ENCODE results near the gene PGAM2. TPM values are rescaled to one million over a fixed set of nuclear protein-coding genes. Genes with fewer than 3 reads are reported as not detected.

The PGAM2 gene
- total RNA-seq, 1 donor from 2014 or later = 618 TPM

- Histone ChIP-seq H3K36me3 (ENCODE audit: control insufficient read depth in 3 of 3, insufficient read depth in 3 of 3, low read length in 3 of 3) (peaks cover 12 to 16% (median 15%) of the 10 kb centered on the region in 3 donors), H3K27ac (ENCODE audit: low read depth, low read length) (peak overlapping the region; percentile 84), H3K9me3 (ENCODE audit: control insufficient read depth in 3 of 3, low read length in 3 of 3) (no peaks in the 10 kb centered on the region), H3K9ac (ENCODE audit: low read depth in 1 of 3, low read length in 3 of 3) (peak overlapping the region in 1 of 3 donors; percentile 33), H3K4me1 (ENCODE audit: control insufficient read depth in 3 of 3, insufficient read depth in 3 of 3, low read length in 3 of 3) (peaks cover 52 to 64% (median 53%) of the 10 kb centered on the region in 3 donors), H3K27me3 (ENCODE audit: control insufficient read depth in 3 of 3, insufficient read depth in 3 of 3, low read length in 3 of 3) (no peaks in the 10 kb centered on the region), H3K4me3 (ENCODE audit: low read length in 3 of 3) (no peak overlapping the region)
Measured at GRCh38 chr7:44083796-44084195, 18.4 kb upstream of the PGAM2 start.

- H3K4me3 ChIP-seq (ENCODE audit: low read length in 3 of 3) = peak overlapping the region; percentile 64 to 72 (median 68)
- no peaks in the 10 kb centered on the region for H3K27me3 ChIP-seq (ENCODE audit: control insufficient read depth in 3 of 3, insufficient read depth in 3 of 3, low read length in 3 of 3)
- H3K9me3 ChIP-seq (ENCODE audit: control insufficient read depth in 3 of 3, low read length in 3 of 3) = no peaks in the 10 kb centered on the region
- H3K27ac ChIP-seq (ENCODE audit: low read depth, low read length) = peak overlapping the region; percentile 84
- peak overlapping the region; percentile 30 to 76 (median 64) for H3K9ac ChIP-seq (ENCODE audit: low read depth in 1 of 3, low read length in 3 of 3)
- peaks cover 20 to 25% (median 22%) of the 10 kb centered on the region in 3 donors for H3K36me3 ChIP-seq (ENCODE audit: control insufficient read depth in 3 of 3, insufficient read depth in 3 of 3, low read length in 3 of 3)
- H3K4me1 ChIP-seq (ENCODE audit: control insufficient read depth in 3 of 3, insufficient read depth in 3 of 3, low read length in 3 of 3) = peaks cover 53 to 65% (median 53%) of the 10 kb centered on the region in 3 donors
Measured at GRCh38 chr7:44082541-44083207, 17.3 kb upstream of the PGAM2 start.

GRCh38 chr7:44081266-44081748 lies 15.9 kb upstream of the PGAM2 start:
- H3K27me3 ChIP-seq (ENCODE audit: control insufficient read depth in 3 of 3, insufficient read depth in 3 of 3, low read length in 3 of 3) = no peaks in the 10 kb centered on the region
- H3K4me1 ChIP-seq (ENCODE audit: control insufficient read depth in 3 of 3, insufficient read depth in 3 of 3, low read length in 3 of 3) = peaks cover 55 to 67% (median 59%) of the 10 kb centered on the region in 3 donors
- H3K9me3 ChIP-seq (ENCODE audit: control insufficient read depth in 3 of 3, low read length in 3 of 3) = no peaks in the 10 kb centered on the region
- H3K27ac ChIP-seq (ENCODE audit: low read depth, low read length) = peak overlapping the region; percentile 84
- H3K4me3 ChIP-seq (ENCODE audit: low read length in 3 of 3) = peak overlapping the region; percentile 47 to 77 (median 54)
- H3K36me3 ChIP-seq (ENCODE audit: control insufficient read depth in 3 of 3, insufficient read depth in 3 of 3, low read length in 3 of 3) = peaks cover 27 to 35% (median 34%) of the 10 kb centered on the region in 3 donors
- H3K9ac ChIP-seq (ENCODE audit: low read depth in 1 of 3, low read length in 3 of 3) = peak overlapping the region; percentile 19 to 90 (median 21)

- Histone ChIP-seq H3K36me3 (ENCODE audit: control insufficient read depth in 3 of 3, insufficient read depth in 3 of 3, low read length in 3 of 3) (peaks cover 32 to 40% (median 38%) of the 10 kb centered on the region in 3 donors), H3K9me3 (ENCODE audit: control insufficient read depth in 3 of 3, low read length in 3 of 3) (no peaks in the 10 kb centered on the region), H3K27me3 (ENCODE audit: control insufficient read depth in 3 of 3, insufficient read depth in 3 of 3, low read length in 3 of 3) (no peaks in the 10 kb centered on the region), H3K9ac (ENCODE audit: low read depth in 1 of 3, low read length in 3 of 3) (peak overlapping the region; percentile 19 to 90 (median 21)), H3K27ac (ENCODE audit: low read depth, low read length) (peak overlapping the region; percentile 84), H3K4me1 (ENCODE audit: control insufficient read depth in 3 of 3, insufficient read depth in 3 of 3, low read length in 3 of 3) (peaks cover 58 to 67% (median 59%) of the 10 kb centered on the region in 3 donors), H3K4me3 (ENCODE audit: low read length in 3 of 3) (peak overlapping the region; percentile 47 to 77 (median 54))
Measured at GRCh38 chr7:44080686-44081265, 15.4 kb upstream of the PGAM2 start.

GRCh38 chr7:44080118-44080517 lies 14.8 kb upstream of the PGAM2 start:
- H3K4me1 ChIP-seq (ENCODE audit: control insufficient read depth in 3 of 3, insufficient read depth in 3 of 3, low read length in 3 of 3) = peaks cover 58 to 67% (median 59%) of the 10 kb centered on the region in 3 donors
- no peaks in the 10 kb centered on the region for H3K9me3 ChIP-seq (ENCODE audit: control insufficient read depth in 3 of 3, low read length in 3 of 3)
- peaks cover 38 to 46% (median 45%) of the 10 kb centered on the region in 3 donors for H3K36me3 ChIP-seq (ENCODE audit: control insufficient read depth in 3 of 3, insufficient read depth in 3 of 3, low read length in 3 of 3)
- no peaks in the 10 kb centered on the region for H3K27me3 ChIP-seq (ENCODE audit: control insufficient read depth in 3 of 3, insufficient read depth in 3 of 3, low read length in 3 of 3)
- H3K9ac ChIP-seq (ENCODE audit: low read depth in 1 of 3, low read length in 3 of 3) = peak overlapping the region in 2 of 3 donors; percentile 45 to 90
- H3K27ac ChIP-seq (ENCODE audit: low read depth, low read length) = peak overlapping the region; percentile 84
- H3K4me3 ChIP-seq (ENCODE audit: low read length in 3 of 3) = peak overlapping the region in 1 of 3 donors; percentile 32

- H3K36me3 ChIP-seq (ENCODE audit: control insufficient read depth in 3 of 3, insufficient read depth in 3 of 3, low read length in 3 of 3) = peaks cover 38 to 50% (median 47%) of the 10 kb centered on the region in 3 donors
- H3K9me3 ChIP-seq (ENCODE audit: control insufficient read depth in 3 of 3, low read length in 3 of 3) = no peaks in the 10 kb centered on the region
- H3K4me3 ChIP-seq (ENCODE audit: low read length in 3 of 3) = no peak overlapping the region
- H3K9ac ChIP-seq (ENCODE audit: low read depth in 1 of 3, low read length in 3 of 3) = peak overlapping the region; percentile 7 to 90 (median 45)
- H3K4me1 ChIP-seq (ENCODE audit: control insufficient read depth in 3 of 3, insufficient read depth in 3 of 3, low read length in 3 of 3) = peaks cover 58 to 69% (median 59%) of the 10 kb centered on the region in 3 donors
- H3K27ac ChIP-seq (ENCODE audit: low read depth, low read length) = peak overlapping the region; percentile 69
- H3K27me3 ChIP-seq (ENCODE audit: control insufficient read depth in 3 of 3, insufficient read depth in 3 of 3, low read length in 3 of 3) = no peaks in the 10 kb centered on the region
Measured at GRCh38 chr7:44079331-44080021, 14.1 kb upstream of the PGAM2 start.

GRCh38 chr7:44078521-44078920 lies 13.2 kb upstream of the PGAM2 start:
- Histone ChIP-seq H3K27me3 (ENCODE audit: control insufficient read depth in 3 of 3, insufficient read depth in 3 of 3, low read length in 3 of 3) (no peaks in the 10 kb centered on the region), H3K27ac (ENCODE audit: low read depth, low read length) (peak overlapping the region; percentile 69), H3K9me3 (ENCODE audit: control insufficient read depth in 3 of 3, low read length in 3 of 3) (no peaks in the 10 kb centered on the region), H3K4me1 (ENCODE audit: control insufficient read depth in 3 of 3, insufficient read depth in 3 of 3, low read length in 3 of 3) (peaks cover 59 to 69% (median 61%) of the 10 kb centered on the region in 3 donors), H3K36me3 (ENCODE audit: control insufficient read depth in 3 of 3, insufficient read depth in 3 of 3, low read length in 3 of 3) (peaks cover 38 to 50% (median 47%) of the 10 kb centered on the region in 3 donors), H3K9ac (ENCODE audit: low read depth in 1 of 3, low read length in 3 of 3) (peak overlapping the region in 2 of 3 donors; percentile 7 to 90), H3K4me3 (ENCODE audit: low read length in 3 of 3) (no peak overlapping the region)

GRCh38 chr7:44077681-44078091 lies 12.3 kb upstream of the PGAM2 start:
- Histone ChIP-seq H3K4me1 (ENCODE audit: control insufficient read depth in 3 of 3, insufficient read depth in 3 of 3, low read length in 3 of 3) (peaks cover 67 to 72% (median 69%) of the 10 kb centered on the region in 3 donors), H3K4me3 (ENCODE audit: low read length in 3 of 3) (peak overlapping the region in 1 of 3 donors; percentile 29), H3K27me3 (ENCODE audit: control insufficient read depth in 3 of 3, insufficient read depth in 3 of 3, low read length in 3 of 3) (no peaks in the 10 kb centered on the region), H3K9ac (ENCODE audit: low read depth in 1 of 3, low read length in 3 of 3) (peak overlapping the region in 1 of 3 donors; percentile 45), H3K36me3 (ENCODE audit: control insufficient read depth in 3 of 3, insufficient read depth in 3 of 3, low read length in 3 of 3) (peaks cover 40 to 52% (median 47%) of the 10 kb centered on the region in 3 donors), H3K9me3 (ENCODE audit: control insufficient read depth in 3 of 3, low read length in 3 of 3) (no peaks in the 10 kb centered on the region), H3K27ac (ENCODE audit: low read depth, low read length) (peak overlapping the region; percentile 28)

- H3K36me3 ChIP-seq (ENCODE audit: control insufficient read depth in 3 of 3, insufficient read depth in 3 of 3, low read length in 3 of 3) = peaks cover 41 to 56% (median 47%) of the 10 kb centered on the region in 3 donors
- H3K4me1 ChIP-seq (ENCODE audit: control insufficient read depth in 3 of 3, insufficient read depth in 3 of 3, low read length in 3 of 3) = peaks cover 74 to 78% (median 75%) of the 10 kb centered on the region in 3 donors
Measured at GRCh38 chr7:44077061-44077460, 11.7 kb upstream of the PGAM2 start.

More at GRCh38 chr7:44077061-44077460, 11.7 kb upstream of the PGAM2 start:
- no peaks in the 10 kb centered on the region for H3K9me3 ChIP-seq (ENCODE audit: control insufficient read depth in 3 of 3, low read length in 3 of 3)
- no peak overlapping the region for H3K4me3 ChIP-seq (ENCODE audit: low read length in 3 of 3)
- no peak overlapping the region for H3K27ac ChIP-seq (ENCODE audit: low read depth, low read length)
- H3K9ac ChIP-seq (ENCODE audit: low read depth in 1 of 3, low read length in 3 of 3) = peak overlapping the region in 2 of 3 donors; percentile 32 to 50
- no peaks in the 10 kb centered on the region for H3K27me3 ChIP-seq (ENCODE audit: control insufficient read depth in 3 of 3, insufficient read depth in 3 of 3, low read length in 3 of 3)
